ENCODE results near the gene DIS3L2. TPM values are rescaled to one million over a fixed set of nuclear protein-coding genes. Genes with fewer than 3 reads are reported as not detected.

DIS3L2 gene
- 25.2 and 31.7 TPM in 2 replicates for total RNA-seq

- Histone ChIP-seq H3K36me3 (ENCODE audit: control insufficient read depth, insufficient read depth, low read length) (no peaks in the 10 kb centered on the region), H3K27me3 (ENCODE audit: control insufficient read depth, insufficient read depth, low read length) (no peaks in the 10 kb centered on the region), H3K4me3 (ENCODE audit: low read depth, low read length) (peak within 1 kb of the TSS; percentile 68)
- peak; percentile 19 for DNase-seq (ENCODE audit: low read depth)
- TF ChIP-seq CTCF (IDR thresholded peaks at IDR 0.05; ENCODE audit: insufficient read depth, low read length, poor library complexity, severe bottlenecking): no peak
Observed at GRCh38 chr2:231961349-231962166, at the start of gene DIS3L2. Gene DIS3L2, plus strand, starts transcription at chr2:231961713. Its CDS starts 53,215 bp downstream, at chr2:232014928.

GRCh38 chr2:231914077-231914690 lies 47.3 kb upstream of the DIS3L2 start:
- Histone ChIP-seq H3K4me3 (ENCODE audit: low read depth, low read length) (no peak overlapping the region), H3K36me3 (ENCODE audit: control insufficient read depth, insufficient read depth, low read length) (no peaks in the 10 kb centered on the region), H3K27me3 (ENCODE audit: control insufficient read depth, insufficient read depth, low read length) (peaks cover 20% of the 10 kb centered on the region)
- TF ChIP-seq CTCF (IDR thresholded peaks at IDR 0.05; ENCODE audit: insufficient read depth, low read length, poor library complexity, severe bottlenecking): no peak
- DNase-seq (ENCODE audit: low read depth): no peak

GRCh38 chr2:231917280-231918066 lies 44.0 kb upstream of the DIS3L2 start:
- peaks cover 21% of the 10 kb centered on the region for H3K27me3 ChIP-seq (ENCODE audit: control insufficient read depth, insufficient read depth, low read length)
- no peak for TF ChIP-seq CTCF (IDR thresholded peaks at IDR 0.05; ENCODE audit: insufficient read depth, low read length, poor library complexity, severe bottlenecking)
- H3K4me3 ChIP-seq (ENCODE audit: low read depth, low read length): no peak overlapping the region
- no peaks in the 10 kb centered on the region for H3K36me3 ChIP-seq (ENCODE audit: control insufficient read depth, insufficient read depth, low read length)
- DNase-seq (ENCODE audit: low read depth): no peak

- no peak overlapping the region for H3K4me3 ChIP-seq (ENCODE audit: low read depth, low read length)
- TF ChIP-seq CTCF (IDR thresholded peaks at IDR 0.05; ENCODE audit: insufficient read depth, low read length, poor library complexity, severe bottlenecking): no peak
- peaks cover 30% of the 10 kb centered on the region for H3K27me3 ChIP-seq (ENCODE audit: control insufficient read depth, insufficient read depth, low read length)
- DNase-seq (ENCODE audit: low read depth): no peak
- no peaks in the 10 kb centered on the region for H3K36me3 ChIP-seq (ENCODE audit: control insufficient read depth, insufficient read depth, low read length)
Observed at GRCh38 chr2:231918501-231919330, 42.8 kb upstream of the DIS3L2 start.

- Histone ChIP-seq H3K4me3 (ENCODE audit: low read depth, low read length) (no peak overlapping the region), H3K27me3 (ENCODE audit: control insufficient read depth, insufficient read depth, low read length) (peaks cover 37% of the 10 kb centered on the region), H3K36me3 (ENCODE audit: control insufficient read depth, insufficient read depth, low read length) (no peaks in the 10 kb centered on the region)
- no peak for TF ChIP-seq CTCF (IDR thresholded peaks at IDR 0.05; ENCODE audit: insufficient read depth, low read length, poor library complexity, severe bottlenecking)
- DNase-seq (ENCODE audit: low read depth): no peak
Observed at GRCh38 chr2:231919341-231920035, 42.0 kb upstream of the DIS3L2 start.

Data from kidney epithelial cell (primary cell).